ENCODE results near the gene RESP18.

The RESP18 gene

GRCh38 chr2:219308142-219309101, 24.1 kb downstream of the RESP18 start:
- Mint-ChIP-seq H3K27ac (no peak overlapping the region), H3K27me3 (peaks cover 59 to 77% of the 10 kb centered on the region in 2 donors), H3K9me3 (no peaks in the 10 kb centered on the region), H3K4me3 (no peak overlapping the region), H3K36me3 (ENCODE audit: insufficient read depth) (peaks cover 3% of the 10 kb centered on the region), H3K4me1 (ENCODE audit: low read depth in 2 of 2) (no peaks in the 10 kb centered on the region)
- peak; percentile 78 for ATAC-seq (replicated peaks)
- peak; percentile 60 to 66 (median 62) for DNase-seq

GRCh38 chr2:219306047-219306446, 26.5 kb downstream of the RESP18 start:
- Mint-ChIP-seq H3K27ac (no peak overlapping the region), H3K9me3 (no peaks in the 10 kb centered on the region), H3K36me3 (ENCODE audit: insufficient read depth) (peaks cover 2% of the 10 kb centered on the region), H3K27me3 (peaks cover 70 to 90% of the 10 kb centered on the region in 2 donors), H3K4me1 (ENCODE audit: low read depth in 2 of 2) (no peaks in the 10 kb centered on the region), H3K4me3 (no peak overlapping the region)
- ATAC-seq (replicated peaks) (no peak), DNase-seq (no peak)

GRCh38 chr2:219304223-219304622, 28.3 kb downstream of the RESP18 start:
- H3K36me3 Mint-ChIP-seq (ENCODE audit: insufficient read depth): no peaks in the 10 kb centered on the region
- H3K4me3 Mint-ChIP-seq: no peak overlapping the region
- no peaks in the 10 kb centered on the region for H3K4me1 Mint-ChIP-seq (ENCODE audit: low read depth in 2 of 2)
- H3K27ac Mint-ChIP-seq: no peak overlapping the region
- no peak for DNase-seq
- no peaks in the 10 kb centered on the region for H3K9me3 Mint-ChIP-seq
- ATAC-seq (replicated peaks): no peak
- H3K27me3 Mint-ChIP-seq: peaks cover 60 to 87% of the 10 kb centered on the region in 2 donors

GRCh38 chr2:219302412-219302968, 30.1 kb downstream of the RESP18 start:
- H3K27me3 Mint-ChIP-seq: peaks cover 53 to 77% of the 10 kb centered on the region in 2 donors
- DNase-seq (no peak), ATAC-seq (replicated peaks) (no peak)
- no peaks in the 10 kb centered on the region for H3K9me3 Mint-ChIP-seq
- H3K4me1 Mint-ChIP-seq (ENCODE audit: low read depth in 2 of 2): peaks cover 0 to 2% of the 10 kb centered on the region in 2 donors
- H3K36me3 Mint-ChIP-seq (ENCODE audit: insufficient read depth): no peaks in the 10 kb centered on the region
- H3K27ac Mint-ChIP-seq: no peak overlapping the region
- H3K4me3 Mint-ChIP-seq: no peak overlapping the region

- DNase-seq (no peak), ATAC-seq (replicated peaks) (no peak)
- Mint-ChIP-seq H3K4me3 (no peak overlapping the region), H3K27ac (no peak overlapping the region), H3K27me3 (peaks cover 36 to 52% of the 10 kb centered on the region in 2 donors), H3K36me3 (ENCODE audit: insufficient read depth) (no peaks in the 10 kb centered on the region), H3K9me3 (no peaks in the 10 kb centered on the region), H3K4me1 (ENCODE audit: low read depth in 2 of 2) (peaks cover 0 to 7% of the 10 kb centered on the region in 2 donors)
These were observed 32.5 kb downstream of the RESP18 start for GRCh38 chr2:219300022-219300421.

- no peak for DNase-seq
- Mint-ChIP-seq H3K27ac (peak overlapping the region in 1 of 2 donors; percentile 44), H3K4me3 (no peak overlapping the region), H3K9me3 (no peaks in the 10 kb centered on the region), H3K36me3 (ENCODE audit: insufficient read depth) (no peaks in the 10 kb centered on the region), H3K4me1 (ENCODE audit: low read depth in 2 of 2) (peaks cover 2 to 8% of the 10 kb centered on the region in 2 donors), H3K27me3 (peaks cover 29 to 48% of the 10 kb centered on the region in 2 donors)
- no peak for ATAC-seq (replicated peaks)
These were observed 33.2 kb downstream of the RESP18 start for GRCh38 chr2:219299372-219299760.

GRCh38 chr2:219298759-219299371, 33.7 kb downstream of the RESP18 start:
- peak; percentile 89 to 94 (median 90) for DNase-seq
- ATAC-seq (replicated peaks): peak; percentile 65
- Mint-ChIP-seq H3K4me1 (ENCODE audit: low read depth in 2 of 2) (peaks cover 7 to 13% of the 10 kb centered on the region in 2 donors), H3K27ac (peak overlapping the region in 1 of 2 donors; percentile 44), H3K4me3 (no peak overlapping the region), H3K9me3 (no peaks in the 10 kb centered on the region), H3K27me3 (peaks cover 28 to 48% of the 10 kb centered on the region in 2 donors), H3K36me3 (ENCODE audit: insufficient read depth) (peaks cover 2% of the 10 kb centered on the region)

- ATAC-seq (replicated peaks): no peak
- peaks cover 21 to 40% of the 10 kb centered on the region in 2 donors for H3K27me3 Mint-ChIP-seq
- peaks cover 7 to 14% of the 10 kb centered on the region in 2 donors for H3K4me1 Mint-ChIP-seq (ENCODE audit: low read depth in 2 of 2)
- no peak for DNase-seq
- peak overlapping the region in 1 of 2 donors; percentile 65 for H3K27ac Mint-ChIP-seq
- peaks cover 5% of the 10 kb centered on the region for H3K36me3 Mint-ChIP-seq (ENCODE audit: insufficient read depth)
- no peaks in the 10 kb centered on the region for H3K9me3 Mint-ChIP-seq
- no peak overlapping the region for H3K4me3 Mint-ChIP-seq
These were observed 34.6 kb downstream of the RESP18 start for GRCh38 chr2:219297766-219298456.

GRCh38 chr2:219296631-219297391, 35.7 kb downstream of the RESP18 start:
- peaks cover 15 to 29% of the 10 kb centered on the region in 2 donors for H3K27me3 Mint-ChIP-seq
- ATAC-seq (replicated peaks) (no peak), DNase-seq (no peak)
- H3K9me3 Mint-ChIP-seq: no peaks in the 10 kb centered on the region
- no peak overlapping the region for H3K27ac Mint-ChIP-seq
- H3K4me3 Mint-ChIP-seq: no peak overlapping the region
- peaks cover 7 to 14% of the 10 kb centered on the region in 2 donors for H3K4me1 Mint-ChIP-seq (ENCODE audit: low read depth in 2 of 2)
- H3K36me3 Mint-ChIP-seq (ENCODE audit: insufficient read depth): peaks cover 5% of the 10 kb centered on the region

GRCh38 chr2:219296142-219296541, 36.4 kb downstream of the RESP18 start:
- Mint-ChIP-seq H3K4me3 (peak overlapping the region in 1 of 2 donors; percentile 39), H3K27me3 (peaks cover 8 to 22% of the 10 kb centered on the region in 2 donors), H3K36me3 (ENCODE audit: insufficient read depth) (peaks cover 5% of the 10 kb centered on the region), H3K9me3 (no peaks in the 10 kb centered on the region), H3K27ac (peak overlapping the region; percentile 29 to 77), H3K4me1 (ENCODE audit: low read depth in 2 of 2) (peaks cover 7 to 14% of the 10 kb centered on the region in 2 donors)
- no peak for DNase-seq
- no peak for ATAC-seq (replicated peaks)

GRCh38 chr2:219294356-219295351, 37.9 kb downstream of the RESP18 start:
- Mint-ChIP-seq H3K27me3 (peaks cover under 1 to 10% of the 10 kb centered on the region in 2 donors), H3K4me1 (ENCODE audit: low read depth in 2 of 2) (peaks cover 7 to 14% of the 10 kb centered on the region in 2 donors), H3K36me3 (ENCODE audit: insufficient read depth) (peaks cover 9% of the 10 kb centered on the region), H3K4me3 (peak overlapping the region; percentile 73 to 87), H3K9me3 (no peaks in the 10 kb centered on the region), H3K27ac (peak overlapping the region; percentile 77 to 91)
- ATAC-seq (replicated peaks) (peak; percentile 94), DNase-seq (peak; percentile 87 to 90 (median 89))

Data from effector memory CD8-positive, alpha-beta T cell (primary cell).